Skin epidermis (tissue), 12 donors: ENCODE data around the gene NOTO.
A peak's percentile ranks its signal among the peaks of the same experiment; 100 is the strongest.

Source experiments
- H3K27ac ChIP-seq, 21 experiments: fragments of 200-600 bp; sonication (generic) in 11 of 21; one replicate each; pipeline ENCODE4 v1.5.0; 2020; ENCODE audit warnings: mild to moderate bottlenecking in 3 of 21, inconsistent platforms in 2 of 21, moderate library complexity in 2 of 21
- H3K4me3 ChIP-seq, 7 experiments: fragments of 200-600 bp; sonication (generic) in 2 of 7; one replicate each; pipeline ENCODE4 v1.5.0; 2020; ENCODE audit warnings: inconsistent platforms in 2 of 7, mild to moderate bottlenecking in 2 of 7, moderate library complexity in 1 of 7

Gene NOTO

GRCh38 chr2:73232403-73233153, 30.2 kb downstream of the NOTO start:
- peak overlapping the region in 20 of 21 experiments; percentile 12 to 93 (median 74) for H3K27ac ChIP-seq
- H3K4me3 ChIP-seq: peak overlapping the region; percentile 64 to 83 (median 82)

- H3K27ac ChIP-seq: peak within 1 kb of the TSS; percentile 75 to 98 (median 96)
These were observed 31.0 kb downstream of the NOTO start, which contains the start of gene PRADC1 for GRCh38 chr2:73233154-73233931. PRADC1 (minus strand) TSS chr2:73233239; CDS start chr2:73233160, 79 bp downstream.

GRCh38 chr2:73233932-73234832, 31.8 kb downstream of the NOTO start, which contains the start of gene CCT7:
CCT7 (plus strand) TSS chr2:73234308; CDS start chr2:73234379, 71 bp downstream.
- peak within 1 kb of the TSS; percentile 64 to 83 (median 82) for H3K4me3 ChIP-seq
- peak within 1 kb of the TSS; percentile 75 to 98 (median 96) for H3K27ac ChIP-seq

More at GRCh38 chr2:73233154-73233931, 31.0 kb downstream of the NOTO start, which contains the start of gene PRADC1:
- H3K4me3 ChIP-seq: peak within 1 kb of the TSS; percentile 64 to 83 (median 82)

- Histone ChIP-seq H3K27ac (peak overlapping the region in 13 of 21 experiments; percentile 22 to 98 (median 96)), H3K4me3 (peak overlapping the region in 6 of 7 experiments; percentile 64 to 83 (median 74))
These were observed 33.1 kb downstream of the NOTO start for GRCh38 chr2:73235315-73236028.

- no peak overlapping the region for H3K27ac ChIP-seq
- H3K4me3 ChIP-seq: no peak overlapping the region
These were observed 34.8 kb downstream of the NOTO start for GRCh38 chr2:73237168-73237567.

GRCh38 chr2:73238149-73238548, 35.8 kb downstream of the NOTO start:
- no peak overlapping the region for H3K27ac ChIP-seq

GRCh38 chr2:73238976-73239375, 36.6 kb downstream of the NOTO start:
- H3K4me3 ChIP-seq: no peak overlapping the region
- no peak overlapping the region for H3K27ac ChIP-seq

More at GRCh38 chr2:73238149-73238548, 35.8 kb downstream of the NOTO start:
- no peak overlapping the region for H3K4me3 ChIP-seq

GRCh38 chr2:73239776-73240175, 37.4 kb downstream of the NOTO start:
- H3K27ac ChIP-seq: no peak overlapping the region
- no peak overlapping the region for H3K4me3 ChIP-seq

GRCh38 chr2:73243884-73244570, 41.7 kb downstream of the NOTO start:
- no peak overlapping the region for H3K27ac ChIP-seq
- H3K4me3 ChIP-seq: no peak overlapping the region

GRCh38 chr2:73244580-73244979, 42.2 kb downstream of the NOTO start:
- Histone ChIP-seq H3K4me3 (no peak overlapping the region), H3K27ac (no peak overlapping the region)

GRCh38 chr2:73246850-73247249, 44.5 kb downstream of the NOTO start:
- no peak overlapping the region for H3K27ac ChIP-seq
- H3K4me3 ChIP-seq: no peak overlapping the region

- no peak overlapping the region for H3K4me3 ChIP-seq
- no peak overlapping the region for H3K27ac ChIP-seq
These were observed 47.3 kb downstream of the NOTO start for GRCh38 chr2:73249636-73250035.

- no peak overlapping the region for H3K4me3 ChIP-seq
These were observed 48.8 kb downstream of the NOTO start for GRCh38 chr2:73250872-73251846.

GRCh38 chr2:73252238-73253027, 50.1 kb downstream of the NOTO start:
- H3K27ac ChIP-seq: no peak overlapping the region
- H3K4me3 ChIP-seq: no peak overlapping the region

More at GRCh38 chr2:73250872-73251846, 48.8 kb downstream of the NOTO start:
- no peak overlapping the region for H3K27ac ChIP-seq

- no peak overlapping the region for H3K4me3 ChIP-seq
- no peak overlapping the region for H3K27ac ChIP-seq
These were observed 51.0 kb downstream of the NOTO start for GRCh38 chr2:73253400-73253799.

GRCh38 chr2:73253901-73254300, 51.5 kb downstream of the NOTO start:
- H3K4me3 ChIP-seq: no peak overlapping the region
- H3K27ac ChIP-seq: no peak overlapping the region
